HG02840 (cell line): ENCODE data around the gene OPRD1.

Experiments
- ATAC-seq: cut with Tn5 transposase; IDR thresholded peaks from one replicate; pipeline ENCODE4 v1.9.1; 2021; ENCODE audit warnings: mild to moderate bottlenecking, moderate library complexity, moderate number of reproducible peaks; ENCODE audit not compliant: unreplicated experiment, low FRiP score

Gene OPRD1

GRCh38 chr1:28900562-28900961 is 88.6 kb downstream of the OPRD1 start:
- ATAC-seq: no peak

- no peak for ATAC-seq
Measured at GRCh38 chr1:28902738-28903137, 90.8 kb downstream of the OPRD1 start.

DNA sequence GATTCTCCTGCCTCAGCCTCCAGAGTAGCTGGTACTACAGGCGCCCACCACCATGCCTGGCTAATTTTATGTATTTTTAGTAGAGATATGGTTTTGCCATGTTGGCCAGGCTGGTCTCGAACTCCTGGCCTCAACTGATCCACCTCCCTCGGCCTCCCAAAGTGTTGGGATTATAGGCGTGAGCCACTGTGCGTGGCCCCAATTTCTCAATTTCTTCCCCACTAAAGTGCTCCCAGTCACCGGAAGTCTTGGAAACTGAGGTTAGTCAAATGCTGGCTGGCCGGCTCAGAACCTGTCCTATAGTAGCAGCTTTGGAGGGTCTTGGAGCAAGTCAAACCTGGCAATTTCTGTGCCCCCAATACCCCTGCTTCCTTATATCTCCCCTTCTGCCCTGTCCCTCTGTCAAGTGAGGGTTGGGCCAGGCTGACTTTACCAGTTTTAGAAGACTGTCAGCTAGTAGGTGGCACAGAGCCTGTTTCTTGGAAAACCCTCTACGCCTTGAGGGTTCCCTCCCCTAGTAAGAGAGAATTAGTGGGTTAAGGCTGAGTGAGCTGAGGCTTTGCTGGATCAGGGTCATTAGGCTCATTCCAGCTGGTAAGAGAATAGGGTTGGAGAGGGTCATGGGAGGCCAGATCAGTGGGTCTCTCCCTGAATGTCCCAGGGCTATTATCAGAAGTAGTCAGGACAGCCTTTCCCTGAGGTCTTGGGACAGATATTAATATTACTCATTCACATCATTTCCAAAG is 94.1 kb downstream of the OPRD1 start:
- ATAC-seq: no peak

- ATAC-seq: no peak
Measured at GRCh38 chr1:28909198-28909597, 97.2 kb downstream of the OPRD1 start.

DNA sequence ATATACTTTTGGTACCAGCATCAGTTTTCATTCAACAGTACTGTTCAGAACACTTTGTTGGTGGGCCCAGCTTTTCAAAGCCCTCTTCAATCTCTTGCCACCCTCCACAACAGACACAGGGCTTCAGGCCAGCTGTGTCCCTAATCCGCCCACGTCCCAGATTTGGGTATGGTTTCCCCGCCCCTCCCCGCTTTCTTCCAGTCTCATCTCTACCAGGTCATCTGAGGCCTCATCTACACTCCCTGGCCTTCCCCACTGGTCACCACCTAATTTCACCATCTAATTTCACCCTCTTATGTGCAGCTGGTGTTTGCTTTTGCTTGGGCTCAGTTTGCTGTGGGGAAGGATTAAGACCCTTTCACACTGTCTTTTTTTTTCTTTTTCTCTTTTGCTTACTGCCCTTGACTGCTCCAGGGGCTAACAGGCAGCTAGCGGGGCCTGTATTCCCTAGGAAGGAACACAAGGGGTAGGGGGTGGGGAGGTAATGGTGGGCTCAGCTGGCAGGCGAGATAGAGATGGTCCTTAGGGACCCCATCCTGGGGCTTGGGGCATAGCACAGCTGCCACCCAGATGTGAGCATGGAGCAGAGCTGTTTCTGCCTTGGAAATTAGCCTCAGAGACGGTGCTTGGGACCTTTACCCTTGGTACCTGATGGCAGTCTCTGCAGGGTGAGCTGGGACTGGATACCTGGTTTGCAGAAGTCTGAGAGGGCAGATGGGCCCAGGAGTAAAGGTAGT is 98.6 kb downstream of the OPRD1 start:
- no peak for ATAC-seq

DNA sequence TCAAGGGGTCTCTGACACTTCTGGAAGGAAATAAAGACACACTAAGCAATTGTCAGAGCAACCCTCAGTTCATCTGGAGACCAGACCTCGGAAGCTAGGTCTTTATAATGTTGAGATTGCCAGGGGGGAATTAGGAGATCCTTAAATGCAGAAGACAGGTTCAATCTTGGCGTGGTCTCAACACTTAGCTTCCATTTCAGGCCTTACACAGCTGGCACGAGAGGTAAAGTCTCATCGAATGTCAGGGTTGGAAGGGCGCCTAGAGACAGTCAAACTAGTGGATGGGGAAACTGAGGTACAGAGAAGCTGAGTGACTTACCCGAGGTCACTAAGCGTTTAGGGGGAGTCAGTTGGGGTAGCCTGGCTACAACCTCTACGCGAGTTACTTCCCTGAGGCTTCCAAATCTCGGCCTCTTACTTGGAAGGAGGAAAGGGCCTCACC is 101.8 kb downstream of the OPRD1 start:
- ATAC-seq: no peak

- peak; percentile 90 for ATAC-seq
Measured at GRCh38 chr1:28914228-28915030, 102.5 kb downstream of the OPRD1 start, which contains the start of gene EPB41. TSS of gene EPB41 (plus strand) at chr1:28914569. CDS start at chr1:28987438, 72,869 bp downstream.

- ATAC-seq: no peak
Measured at GRCh38 chr1:28915031-28915895, 103.3 kb downstream of the OPRD1 start.

DNA sequence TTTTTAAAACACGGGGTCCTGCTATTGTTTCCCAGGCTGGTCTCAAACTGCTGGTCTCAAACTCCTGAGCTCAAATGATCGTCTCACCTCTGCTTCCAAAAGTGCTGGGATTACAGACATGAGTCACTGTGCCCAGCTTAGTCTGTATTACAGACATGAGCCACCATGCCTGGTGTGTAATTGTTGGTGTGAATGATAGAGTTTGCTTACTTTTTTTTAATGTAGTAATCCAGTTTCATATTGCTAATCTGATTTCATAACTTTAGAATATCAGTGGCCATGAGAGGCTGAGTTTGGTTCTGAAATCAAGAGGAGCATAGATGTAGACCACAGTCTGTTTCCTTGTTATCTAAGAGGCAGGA is 105.8 kb downstream of the OPRD1 start:
- no peak for ATAC-seq
